Activated CD4-positive, alpha-beta T cell treated with anti-CD3 and anti-CD28 coated beads, Interleukin-2, Interleukin-6, amounts not matched to agents 100 ng/mL and 50 ng/mL, durations not matched to agents 16 hours and 8 hours (primary cell): ENCODE results near the gene SUSD3.

Source experiments
- DNase-seq: peaks from one replicate; pipeline ENCODE4 v3.0.0-alpha.2; 2020

Gene SUSD3

DNA sequence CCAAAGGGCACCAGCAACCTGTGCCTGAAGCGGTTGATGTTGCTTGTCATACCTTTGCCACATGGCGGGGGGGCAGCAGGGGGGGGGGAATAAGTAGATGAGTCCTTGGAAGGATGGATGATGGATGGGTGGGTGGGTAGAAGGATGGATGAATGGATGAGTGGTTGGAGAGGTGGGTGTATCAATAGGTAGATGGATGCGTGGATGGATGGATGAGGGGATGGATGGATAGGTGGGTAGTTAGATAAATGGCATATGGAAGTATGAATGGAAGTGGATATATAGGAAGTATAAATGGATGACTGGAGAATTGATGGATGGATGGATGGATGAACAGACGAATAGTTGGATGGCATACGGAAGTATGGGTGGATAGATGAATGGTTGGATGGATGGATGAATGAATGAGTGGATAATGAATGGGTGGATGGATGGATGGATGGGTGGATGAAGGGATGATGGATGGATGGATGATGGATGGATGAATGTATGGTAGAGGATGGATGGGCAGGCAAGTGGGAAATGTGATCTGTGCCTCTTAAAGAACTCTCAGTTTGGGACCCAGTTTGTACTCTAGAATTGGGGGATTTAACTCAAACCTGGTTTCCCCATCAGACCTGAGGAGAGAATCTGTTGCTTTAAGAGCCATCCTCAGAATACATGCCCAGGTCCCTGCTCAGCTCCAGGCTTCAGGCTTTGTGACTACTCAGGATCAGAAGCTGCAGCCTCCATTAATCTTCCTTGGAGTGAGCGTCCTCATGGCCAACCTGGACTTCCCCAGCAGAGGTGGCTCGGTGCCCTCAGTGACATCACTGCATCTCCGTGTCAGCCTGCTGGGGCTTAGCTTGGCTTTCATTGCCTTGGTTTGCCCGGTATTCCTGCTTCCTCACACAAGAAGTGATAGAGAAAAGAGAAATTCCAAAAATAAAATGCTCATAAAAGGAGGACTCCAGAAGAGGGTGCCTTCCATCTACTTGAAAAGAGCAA lies 27.6 kb upstream of the SUSD3 start:
- no peak for DNase-seq

DNA sequence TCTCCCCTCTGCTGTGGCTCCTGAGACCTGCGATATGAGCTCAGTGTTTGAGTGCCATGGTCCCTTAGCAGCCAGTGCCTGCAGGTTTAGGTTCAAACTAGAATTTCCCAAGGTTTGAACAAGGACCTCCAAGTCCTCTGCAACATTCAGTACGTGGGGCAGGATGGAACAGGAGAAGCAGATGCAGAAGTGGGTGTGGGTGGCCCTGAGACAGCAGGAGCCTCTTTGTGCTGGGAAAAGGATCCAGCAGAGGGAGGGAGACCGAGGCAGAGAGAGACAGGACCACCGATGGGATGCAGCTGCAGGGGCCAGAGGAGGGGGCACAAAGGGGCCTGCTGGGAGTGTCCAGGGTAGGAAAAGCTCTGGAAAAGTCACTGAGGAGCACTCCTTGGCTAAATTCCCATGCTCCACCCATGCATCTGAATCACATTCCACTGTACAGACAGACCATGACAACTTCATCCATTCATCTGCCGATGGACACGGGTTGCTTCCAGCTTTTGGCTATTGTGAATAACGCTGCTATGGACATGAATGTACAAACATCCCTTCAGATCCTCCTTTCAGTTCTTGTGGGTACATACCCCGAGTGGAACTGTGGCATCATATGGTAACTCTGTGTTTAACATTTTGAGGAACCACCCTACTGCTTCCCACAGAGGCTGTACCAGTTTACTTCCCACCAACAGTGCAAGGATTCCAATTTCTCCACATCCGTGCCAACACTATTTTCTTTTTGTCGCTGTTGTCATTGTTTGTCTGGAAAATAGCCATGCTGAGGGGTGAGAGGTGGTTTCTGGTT lies 26.7 kb upstream of the SUSD3 start:
- DNase-seq = no peak

DNA sequence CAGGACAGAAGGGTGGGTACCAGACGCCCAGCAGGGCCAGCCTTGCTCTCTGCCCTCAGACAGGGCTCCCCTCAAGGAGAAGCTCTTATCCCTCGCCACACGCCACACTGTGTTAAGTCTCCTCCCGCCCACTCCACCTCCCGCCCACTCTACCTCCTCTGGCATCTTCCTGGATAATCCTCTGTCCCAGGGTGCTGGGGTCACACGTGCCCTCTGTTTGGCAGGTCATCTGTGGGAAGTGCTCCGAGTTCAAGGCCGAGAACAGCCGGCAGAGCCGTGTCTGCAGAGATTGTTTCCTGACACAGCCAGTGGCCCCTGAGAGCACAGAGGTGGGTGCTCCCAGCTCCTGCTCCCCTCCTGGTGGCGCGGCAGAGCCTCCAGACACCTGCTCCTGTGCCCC lies 26.0 kb upstream of the SUSD3 start:
- DNase-seq = no peak

DNA sequence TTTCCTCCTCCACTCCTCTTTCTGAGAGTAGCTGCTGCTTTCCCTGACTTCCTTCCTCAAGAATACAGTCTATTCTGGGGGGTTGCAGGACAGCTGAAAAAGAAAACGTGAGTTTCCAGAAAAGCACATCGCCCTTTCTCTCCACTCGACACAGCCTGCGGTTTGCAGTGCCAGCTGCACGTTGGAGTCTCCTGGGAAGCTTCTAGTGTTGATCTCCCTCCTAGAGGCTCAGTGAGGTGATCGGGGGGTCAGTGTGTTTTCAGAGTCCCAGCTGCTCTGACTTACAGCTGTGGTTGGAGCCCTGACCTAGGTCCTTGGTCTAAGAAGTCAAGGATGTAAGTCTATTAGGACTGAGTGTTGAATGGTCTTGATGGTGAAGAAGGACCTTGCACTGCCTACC lies 25.0 kb upstream of the SUSD3 start:
- DNase-seq = no peak

DNA sequence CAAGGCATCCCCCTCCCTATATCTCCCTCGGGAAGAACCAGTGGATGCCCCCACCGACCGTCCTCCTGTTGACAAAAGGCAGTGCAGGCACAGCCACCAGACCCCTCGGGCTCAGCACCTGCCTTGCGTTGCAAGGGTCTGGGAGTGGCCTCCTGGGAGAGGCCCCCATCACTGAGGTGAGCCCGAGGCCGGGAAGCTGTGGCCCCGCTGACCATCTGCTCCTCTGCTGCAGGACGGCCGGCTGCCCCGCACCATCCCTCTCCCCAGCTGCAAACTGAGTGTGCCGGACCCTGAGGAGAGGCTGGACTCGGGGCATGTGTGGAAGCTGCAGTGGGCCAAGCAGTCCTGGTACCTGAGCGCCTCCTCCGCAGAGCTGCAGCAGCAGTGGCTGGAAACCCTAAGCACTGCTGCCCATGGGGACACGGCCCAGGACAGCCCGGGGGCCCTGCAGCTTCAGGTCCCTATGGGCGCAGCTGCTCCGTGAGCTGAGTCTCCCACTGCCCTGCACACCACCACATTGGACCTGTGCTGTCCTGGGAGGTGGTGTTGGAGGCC lies 23.3 kb upstream of the SUSD3 start:
- DNase-seq = no peak

DNA sequence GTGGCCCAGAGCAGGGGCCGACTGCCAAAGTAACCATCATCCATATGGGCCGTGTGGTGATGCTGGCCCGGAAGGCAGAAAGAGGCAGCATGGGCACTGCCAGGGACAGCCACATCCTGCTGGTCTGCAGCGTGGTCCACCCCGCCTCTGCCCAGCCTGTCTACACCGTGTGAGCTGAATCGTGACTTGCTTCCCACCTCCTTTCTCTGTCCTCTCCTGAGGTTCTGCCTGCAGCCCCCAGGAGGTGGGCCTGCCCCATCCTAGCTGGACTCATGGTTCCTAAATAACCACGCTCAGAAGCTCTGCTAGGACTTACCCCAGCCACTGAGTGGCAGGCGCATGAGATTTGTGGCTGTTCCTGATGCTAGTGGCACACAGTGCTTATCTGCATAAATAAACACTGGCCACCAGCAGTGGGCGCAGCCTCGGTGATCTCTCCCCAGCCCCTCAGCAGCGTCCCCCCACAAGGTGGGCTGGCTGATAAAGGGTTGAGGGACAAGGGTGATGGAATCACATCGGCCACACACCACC lies 22.6 kb upstream of the SUSD3 start:
- no peak for DNase-seq

DNA sequence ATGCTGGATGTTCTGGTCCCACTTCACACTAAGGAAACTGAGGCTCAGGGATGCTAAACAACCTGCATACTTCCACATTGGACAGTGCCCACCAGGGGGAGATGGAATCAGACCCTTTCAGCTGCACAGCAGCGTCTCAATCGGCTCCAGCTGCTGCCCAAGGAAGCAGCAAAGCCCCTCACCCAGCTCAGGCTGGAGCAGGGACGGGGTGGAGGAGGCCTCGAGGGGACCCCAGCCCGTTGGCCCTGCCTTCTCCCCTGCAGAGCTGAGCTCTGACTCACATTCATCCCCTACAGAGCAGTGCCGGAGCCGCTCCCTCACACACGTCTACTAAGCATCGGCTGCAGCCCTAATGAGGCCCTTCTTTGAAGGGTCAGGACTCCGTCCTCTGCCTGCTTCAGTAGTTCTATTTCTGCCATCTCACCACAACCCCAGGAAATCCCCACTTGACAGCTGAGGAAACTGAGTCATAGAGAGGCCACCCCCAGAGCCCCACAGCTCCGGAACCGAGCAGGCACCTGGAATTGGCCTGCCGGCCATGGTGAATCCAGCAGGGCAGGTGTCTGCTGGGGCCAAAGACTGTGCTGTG lies 21.5 kb upstream of the SUSD3 start:
- no peak for DNase-seq

DNA sequence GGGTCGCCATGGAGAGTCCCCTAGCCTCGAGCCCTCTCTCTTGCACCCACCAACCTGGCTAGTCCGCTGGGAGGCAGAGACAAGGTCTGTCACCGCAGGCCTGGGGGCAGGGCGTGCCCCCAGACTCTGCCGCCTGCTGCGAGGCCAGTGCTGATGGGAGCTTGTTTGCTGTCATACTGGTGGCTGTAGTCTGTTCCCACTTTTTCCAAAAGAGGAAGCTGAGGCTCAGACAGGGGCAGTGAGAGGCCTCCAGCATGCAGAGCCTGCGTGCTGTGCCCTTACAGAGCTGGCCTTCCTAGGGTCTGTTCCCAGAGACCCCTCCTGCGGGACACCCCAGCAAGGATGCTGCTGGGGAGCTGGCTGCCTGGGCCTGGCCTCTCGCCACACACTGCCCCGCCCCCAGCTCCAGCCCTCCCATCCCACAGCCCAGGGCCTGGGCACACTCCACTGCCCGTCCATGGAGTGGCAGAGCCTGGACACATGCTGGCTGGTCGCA lies 21.0 kb upstream of the SUSD3 start:
- DNase-seq = no peak

DNA sequence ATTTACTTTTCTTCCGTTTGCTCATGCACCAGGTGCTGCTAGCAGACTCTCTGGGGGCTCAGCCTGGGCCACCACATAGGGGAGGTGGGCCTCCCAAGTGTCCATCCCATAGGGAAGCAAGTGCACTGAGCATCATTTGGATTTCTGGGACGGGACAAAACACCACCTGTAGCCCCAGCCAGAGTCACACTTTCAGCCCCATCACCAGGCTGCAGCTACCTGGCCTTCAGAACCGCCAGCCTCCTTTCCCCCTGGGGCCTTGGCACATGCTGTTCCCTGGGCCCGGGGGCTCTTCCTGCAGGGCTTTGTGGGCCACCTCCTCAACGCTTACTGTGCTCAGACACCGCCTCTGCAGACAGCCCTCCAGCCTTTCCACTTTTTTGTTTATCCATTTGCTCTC lies 19.6 kb upstream of the SUSD3 start:
- DNase-seq = no peak

DNA sequence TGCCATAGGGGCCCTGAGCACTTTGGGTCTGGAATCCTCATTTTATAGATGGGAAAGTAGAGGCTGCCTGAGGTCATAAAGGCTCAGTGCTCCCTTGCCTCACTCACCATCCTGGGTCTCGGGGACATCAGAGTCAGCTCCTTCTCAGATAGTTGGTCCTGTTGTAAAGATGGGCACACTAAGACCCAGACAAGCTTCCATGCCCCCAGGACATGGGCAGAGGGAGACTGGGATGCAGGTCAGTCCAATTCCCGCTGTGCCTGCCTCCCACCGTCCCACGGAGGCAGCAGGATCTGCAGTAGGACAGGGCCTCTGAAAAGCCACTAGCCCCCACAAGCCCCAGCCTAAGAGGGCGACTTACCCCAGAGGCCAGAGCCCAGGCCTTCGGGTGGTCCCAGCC lies 19.0 kb upstream of the SUSD3 start:
- no peak for DNase-seq

DNA sequence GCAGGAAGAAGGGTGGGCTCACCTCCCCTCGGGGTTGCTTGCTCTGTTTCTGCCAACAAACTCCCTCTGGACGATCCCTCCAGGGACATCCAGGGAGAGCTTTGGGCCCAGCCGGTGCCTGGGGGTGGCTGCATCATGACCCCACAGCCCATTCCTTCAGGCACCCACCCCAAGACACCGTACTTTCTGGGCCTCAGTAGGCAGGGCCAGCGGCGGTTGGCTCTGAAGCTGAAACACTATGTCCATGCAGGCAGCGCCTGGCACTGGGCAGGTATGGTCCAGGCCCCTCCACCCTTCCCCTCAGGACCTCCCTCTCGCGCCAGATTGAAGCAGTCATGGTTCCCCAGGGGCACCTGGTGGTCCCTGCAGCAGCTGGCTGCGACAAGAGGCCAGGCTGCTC lies 18.5 kb upstream of the SUSD3 start:
- no peak for DNase-seq

DNA sequence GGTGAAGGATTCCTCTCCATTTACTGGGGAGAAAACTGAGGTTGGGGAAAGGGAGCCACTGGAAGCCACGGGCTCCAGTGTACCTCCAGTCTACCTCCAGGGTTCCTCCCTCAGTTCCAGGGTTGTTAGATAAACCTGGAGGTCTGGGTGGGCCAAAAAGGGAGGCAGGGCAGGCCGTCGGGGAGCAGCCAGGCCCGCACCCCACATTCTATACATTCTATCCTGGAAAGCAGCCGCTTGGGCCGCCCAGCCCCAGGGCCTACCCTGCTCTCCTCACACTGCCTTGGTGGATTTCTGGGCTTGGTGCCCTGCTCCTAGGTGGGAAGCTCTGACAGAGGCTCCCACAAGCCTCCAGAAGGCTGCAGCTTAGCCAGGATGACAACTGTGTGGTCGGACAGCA lies 18.1 kb upstream of the SUSD3 start:
- no peak for DNase-seq

DNA sequence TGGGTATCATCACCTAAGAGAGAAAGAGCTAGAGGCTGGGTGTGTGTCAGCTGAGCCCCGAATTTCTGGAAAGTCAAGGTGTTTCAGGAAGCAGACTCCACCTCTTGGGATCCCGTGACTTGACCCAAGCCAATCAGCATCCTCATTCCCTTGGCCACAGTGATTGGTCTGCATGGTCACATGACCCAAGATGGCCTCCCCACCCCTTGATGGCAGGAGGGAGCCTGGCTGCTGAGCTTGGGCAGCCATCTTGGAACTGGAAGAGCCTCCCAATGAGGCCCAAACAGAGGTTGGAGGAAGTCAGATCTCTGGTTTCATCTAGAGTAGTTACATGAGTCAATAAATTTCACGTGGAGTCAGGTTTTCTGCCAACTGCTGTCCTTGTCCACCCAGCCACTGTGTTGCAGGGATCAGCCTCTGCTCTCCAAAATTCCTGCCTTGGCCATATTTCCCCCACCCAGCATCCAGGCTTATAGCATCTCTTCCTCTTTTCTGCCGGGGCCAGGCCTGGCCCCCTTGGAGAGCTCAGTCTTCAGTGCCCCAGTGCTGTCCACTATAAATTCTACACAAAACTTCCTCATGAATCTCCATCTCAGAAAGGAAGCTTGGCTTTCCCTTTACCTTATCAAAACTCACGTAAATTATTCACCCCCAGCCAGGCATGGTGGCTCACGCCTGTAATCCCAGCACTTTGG lies 17.2 kb upstream of the SUSD3 start:
- peak; percentile 41 for DNase-seq

DNA sequence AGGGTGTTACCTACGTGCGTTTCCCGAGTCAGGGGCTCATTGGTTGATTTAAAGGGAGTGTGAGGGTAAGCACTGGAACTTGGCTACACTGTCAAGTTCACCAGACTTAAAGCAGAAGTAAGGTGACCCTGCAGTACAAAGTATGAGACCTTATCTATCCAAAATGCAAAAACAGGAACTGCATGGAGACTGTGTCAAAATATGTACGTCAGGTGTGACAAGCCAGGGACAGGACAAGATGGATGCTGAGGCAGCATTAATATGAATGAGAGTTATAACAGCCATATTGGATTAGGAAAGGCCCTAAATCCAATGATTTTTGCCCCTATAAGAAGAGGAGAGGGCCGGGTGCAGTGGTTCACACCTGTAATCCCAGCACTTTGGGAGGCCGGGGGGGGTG lies 15.4 kb upstream of the SUSD3 start:
- no peak for DNase-seq

DNA sequence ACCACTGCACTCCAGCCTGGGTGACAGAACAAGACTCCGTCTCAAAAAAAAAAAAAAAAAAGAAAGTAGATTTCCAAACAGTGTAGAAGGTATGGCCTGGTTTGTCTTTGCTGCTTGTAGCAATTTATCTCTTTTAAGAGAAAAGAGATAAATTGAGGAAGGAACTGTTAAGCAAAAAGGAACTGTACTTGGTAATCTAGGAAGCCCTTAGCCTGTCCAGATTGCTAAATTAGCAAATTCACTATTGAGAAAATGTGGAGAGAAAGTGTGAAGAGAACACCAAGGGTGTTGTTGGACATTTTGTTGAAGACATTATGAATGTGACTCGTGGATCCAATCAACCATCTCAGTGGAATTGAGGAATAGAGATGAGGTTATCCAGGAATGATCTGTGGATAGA lies 13.0 kb upstream of the SUSD3 start:
- no peak for DNase-seq

DNA sequence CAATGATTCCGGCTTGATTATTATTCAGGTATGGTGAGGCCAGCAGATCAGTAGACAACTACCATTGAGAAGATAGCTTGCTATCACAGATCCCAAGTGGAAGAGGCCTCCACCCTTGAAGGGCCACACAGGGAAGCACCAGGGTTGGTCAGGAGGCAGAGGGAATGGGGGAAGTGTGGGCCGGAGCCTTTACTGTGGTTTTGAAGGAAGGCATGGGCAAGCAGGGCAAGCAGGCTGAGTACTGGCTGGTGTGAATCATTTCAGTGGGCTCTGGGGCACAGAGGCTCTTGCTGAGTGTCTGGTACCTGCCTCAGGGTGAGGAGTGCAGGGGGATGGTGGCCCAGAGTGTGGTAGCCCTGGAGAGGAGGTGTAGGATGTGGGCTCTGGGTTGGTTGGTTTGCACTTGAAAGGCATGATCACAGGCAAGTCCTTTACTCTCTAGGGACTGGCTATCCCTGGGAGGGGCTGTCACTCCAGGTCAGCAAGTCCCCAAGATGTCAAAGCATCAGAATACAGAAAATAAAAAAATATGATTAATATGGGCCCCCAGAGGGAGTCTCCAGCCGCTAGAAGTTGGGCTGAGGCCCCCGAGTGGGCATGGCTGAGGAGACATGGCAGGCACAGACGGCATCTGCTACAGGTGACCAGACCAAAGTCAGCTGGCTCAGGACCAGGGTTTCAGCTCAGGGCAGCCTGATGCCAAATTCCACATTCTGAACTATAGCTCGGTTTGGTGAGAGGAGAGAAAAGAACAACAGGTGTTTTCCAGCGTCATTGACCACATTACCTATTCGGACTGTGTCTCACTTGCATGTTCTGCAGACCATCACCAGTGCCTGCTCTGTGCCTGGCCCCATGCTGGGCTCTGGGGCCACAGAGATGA lies 9.7 kb upstream of the SUSD3 start:
- DNase-seq = no peak

DNA sequence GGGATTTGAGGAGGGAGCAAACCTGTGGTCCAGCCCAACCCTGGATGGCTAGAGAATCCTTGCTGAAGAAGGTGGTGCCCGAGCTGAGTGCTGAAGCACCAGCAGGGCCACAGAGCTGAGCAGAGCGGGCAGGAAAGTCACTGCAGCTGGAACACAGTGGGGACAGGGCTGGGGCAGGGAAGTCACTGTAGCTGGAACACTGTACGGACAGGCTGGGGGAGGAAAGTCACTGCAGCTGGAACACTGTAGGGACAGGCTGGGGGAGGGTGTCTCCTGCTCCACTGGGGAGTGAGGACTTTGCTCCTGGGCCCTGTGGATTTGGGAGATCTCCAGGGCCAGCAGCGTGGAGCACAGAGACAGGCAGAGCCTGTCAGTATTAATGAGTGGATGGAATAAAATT lies 9.0 kb upstream of the SUSD3 start:
- DNase-seq = no peak

DNA sequence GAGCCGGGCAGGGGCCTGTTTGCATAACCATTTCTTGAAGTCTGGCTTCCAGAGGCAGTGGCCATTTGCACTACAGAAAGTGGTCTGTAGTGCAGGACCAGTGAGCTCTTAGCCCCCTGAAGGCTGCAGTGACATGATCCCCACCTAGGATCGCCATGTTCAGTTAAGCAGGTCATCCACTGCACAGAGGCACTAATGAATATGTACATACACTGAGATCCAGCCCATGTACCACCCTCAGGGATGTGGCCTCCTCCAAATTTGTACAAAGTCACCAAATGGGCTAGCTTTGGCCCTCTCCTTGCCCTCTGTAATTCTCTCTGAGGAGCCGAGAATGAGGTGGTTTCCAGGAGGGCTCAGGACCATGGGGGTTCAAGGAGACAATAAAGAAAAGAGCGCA lies 8.3 kb upstream of the SUSD3 start:
- DNase-seq = no peak

DNA sequence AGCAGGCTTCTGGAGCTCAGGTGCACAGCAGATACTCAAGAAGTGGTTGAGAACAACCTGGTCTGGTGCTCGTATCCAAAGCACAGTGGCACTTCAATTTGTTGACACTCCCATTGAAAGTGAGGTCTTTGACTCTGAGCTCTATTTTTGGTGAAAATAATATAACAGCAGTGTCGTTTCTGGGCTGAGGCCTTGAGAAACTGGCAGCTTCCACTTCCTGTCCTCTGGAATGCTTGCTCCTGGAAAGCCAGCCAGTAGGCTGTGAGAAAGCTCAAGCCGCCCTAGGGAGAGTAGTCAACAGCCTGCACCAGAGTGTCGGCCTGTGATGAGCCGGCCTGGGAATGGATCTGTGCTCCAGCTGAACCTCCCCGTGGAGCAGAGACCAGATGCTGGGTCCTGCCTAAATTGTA lies 6.8 kb upstream of the SUSD3 start:
- DNase-seq = no peak

DNA sequence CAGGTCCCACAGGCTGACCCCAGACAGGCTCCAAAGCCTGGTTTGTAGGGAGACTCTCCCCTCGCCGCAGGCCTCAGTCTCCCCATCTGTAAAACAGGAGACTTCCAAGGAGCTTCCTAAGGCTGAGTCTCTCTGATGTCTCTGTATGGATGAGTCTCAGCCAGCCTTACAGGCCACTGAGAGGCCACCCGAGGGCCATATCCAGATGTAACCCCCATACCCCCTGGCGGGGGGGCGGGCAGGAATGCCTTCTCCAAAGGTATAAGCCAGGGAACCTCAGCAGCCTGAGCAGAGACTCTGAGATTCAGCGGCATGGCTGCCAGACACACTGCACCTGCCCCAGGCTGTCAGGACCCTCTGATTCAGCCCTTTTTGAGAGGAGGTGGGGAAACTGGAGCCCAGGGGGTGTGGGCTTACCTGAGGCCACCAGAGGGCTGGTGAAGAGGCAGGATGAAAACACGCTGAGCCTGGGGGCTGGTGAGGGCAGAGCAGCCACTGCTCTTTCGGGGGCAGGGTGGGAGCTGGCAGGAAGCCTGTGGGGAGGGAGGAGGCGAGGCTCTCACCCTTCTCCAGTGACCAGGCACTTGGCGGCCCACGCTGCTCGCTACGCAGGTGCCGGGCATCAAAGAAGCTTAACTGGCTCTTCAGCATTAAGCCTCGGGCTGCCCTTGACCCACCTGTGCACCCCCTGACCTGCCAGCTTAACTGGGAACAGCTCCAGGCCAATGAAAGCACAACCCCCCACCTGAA lies 5.5 kb upstream of the SUSD3 start:
- no peak for DNase-seq
